ENCODE data around the gene IRF4.

DNA sequence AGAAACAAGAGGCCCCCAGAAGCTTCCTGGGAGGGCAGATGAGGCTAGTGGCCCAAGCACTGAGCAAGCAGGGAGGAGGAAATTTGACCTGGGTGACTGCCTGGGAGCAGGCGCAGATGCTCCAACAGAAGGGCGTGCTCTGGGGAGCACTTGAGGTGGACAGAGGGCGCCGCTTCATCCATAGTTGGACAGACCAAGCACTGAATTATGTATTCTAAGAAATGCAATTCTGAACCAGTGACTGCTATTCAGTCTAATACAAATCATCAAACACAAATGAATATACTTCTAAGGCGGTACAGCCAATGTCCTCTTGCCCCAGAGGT lies 28.7 kb upstream of the IRF4 start:
- TF ChIP-seq SUZ12 (IDR thresholded peaks at IDR 0.05; ENCODE audit: extremely low read depth, insufficient read depth, insufficient read length) (no peak), ZNF274 (IDR thresholded peaks at IDR 0.05; ENCODE audit: low read depth, low read length) (no peak), YY1 (IDR thresholded peaks at IDR 0.05; ENCODE audit: insufficient read depth, insufficient read length) (no peak)
